Gastroesophageal sphincter (tissue), 4 donors: ENCODE measurements around the gene RELL1. TPM values are rescaled to one million over a fixed set of nuclear protein-coding genes. Genes with fewer than 3 reads are reported as not detected.

Experiments
- ATAC-seq: fragments of 150-250 bp; one replicate; pipeline ENCODE4 v1.9.1; 2016; ENCODE audit warnings: mild to moderate bottlenecking, moderate library complexity
- H3K27ac ChIP-seq, 4 donors: fragments of 200-600 bp; sonication (generic) in 3 of 4; 1 replicate in 3 of 4; 2 replicates in 1 of 4; pipeline ENCODE4 v1.5.1; 2016 to 2019
- H3K27me3 ChIP-seq: fragments of 200-600 bp; sonication (generic); one replicate; pipeline ENCODE4 v1.5.1; 2019
- H3K36me3 ChIP-seq, 2 donors: fragments of 200-600 bp; sonication (generic); one replicate each; pipeline ENCODE4 v1.5.1; 2019; ENCODE audit warnings: control low read depth in 1 of 2
- H3K4me1 ChIP-seq, 3 donors: fragments of 200-600 bp; sonication (generic); 1 replicate in 2 of 3; 2 replicates in 1 of 3; pipeline ENCODE4 v1.5.1; 2016 to 2019; ENCODE audit warnings: control low read depth in 2 of 3
- H3K4me3 ChIP-seq, 2 donors: fragments of 200-600 bp; sonication (generic); one replicate each; pipeline ENCODE4 v1.5.1; 2019; ENCODE audit warnings: mild to moderate bottlenecking in 1 of 2, moderate library complexity in 1 of 2
- H3K9me3 ChIP-seq, 3 donors: fragments of 200-600 bp; sonication (generic); one replicate each; pipeline ENCODE4 v1.5.1; 2017 to 2019; ENCODE audit warnings: control low read depth in 2 of 3
- CTCF ChIP-seq, 4 experiments: fragments of 200-600 bp in 2 of 4; fragments of 450-650 bp in 2 of 4; sonication (generic) in 1 of 4; IDR thresholded peaks; one replicate each; pipeline ENCODE4 v1.5.1; 2017 to 2019; ENCODE audit warnings: antibody characterized with exemption in 4 of 4, mild to moderate bottlenecking in 2 of 4, moderate library complexity in 2 of 4
- EP300 ChIP-seq: sonication (generic); formaldehyde crosslinking; IDR thresholded peaks from one replicate; pipeline ENCODE4 v1.6.1; 2017; ENCODE audit warnings: antibody characterized with exemption, mild to moderate bottlenecking
- POLR2A ChIP-seq, 2 donors: fragments of 450-650 bp; IDR thresholded peaks; one replicate each; pipeline ENCODE4 v1.6.1; 2017; ENCODE audit warnings: antibody characterized with exemption in 2 of 2, mild to moderate bottlenecking in 2 of 2, moderate library complexity in 1 of 2
- POLR2AphosphoS5 ChIP-seq: sonication (generic); formaldehyde crosslinking; IDR thresholded peaks from one replicate; pipeline ENCODE4 v1.6.1; 2017; ENCODE audit warnings: antibody characterized with exemption
- WGBS, 2 donors: methylation state at CpG; one replicate each; pipeline ENCODE4 v1.1.5; 2018; ENCODE audit warnings: low coverage in 1 of 2; 5-methylcytosine and 5-hydroxymethylcytosine counted together
- total RNA-seq, 4 donors: library from RNA; depleted of rRNA; stranded (reverse); fragments of >200 nt; gene quantifications; one replicate each; pipeline ENCODE4 v1.1.0, GENCODE V29; 2016

Gene RELL1
- total RNA-seq, 4 donors from 2014 or later = 61.0 to 96.7 (median 69.3) TPM

- no peak overlapping the region for H3K27ac ChIP-seq
- H3K27me3 ChIP-seq = no peaks in the 10 kb centered on the region
- TF ChIP-seq EP300 = no peak
- TF ChIP-seq CTCF (IDR thresholded peaks at IDR 0.05) = no peak
- TF ChIP-seq POLR2A (IDR thresholded peaks at IDR 0.05) = no peak
- no peak for TF ChIP-seq POLR2AphosphoS5
- H3K4me1 ChIP-seq = no peaks in the 10 kb centered on the region
- H3K36me3 ChIP-seq = no peaks in the 10 kb centered on the region
- ATAC-seq = no peak
- 0 to 73% methylated on average over 1 to 2 of the region's 2 CpGs for WGBS, 2 donors
- H3K9me3 ChIP-seq = no peaks in the 10 kb centered on the region
- H3K4me3 ChIP-seq = no peak overlapping the region
These were observed 43.5 kb upstream of the RELL1 start for GRCh38 chr4:37729649-37730004.

DNA sequence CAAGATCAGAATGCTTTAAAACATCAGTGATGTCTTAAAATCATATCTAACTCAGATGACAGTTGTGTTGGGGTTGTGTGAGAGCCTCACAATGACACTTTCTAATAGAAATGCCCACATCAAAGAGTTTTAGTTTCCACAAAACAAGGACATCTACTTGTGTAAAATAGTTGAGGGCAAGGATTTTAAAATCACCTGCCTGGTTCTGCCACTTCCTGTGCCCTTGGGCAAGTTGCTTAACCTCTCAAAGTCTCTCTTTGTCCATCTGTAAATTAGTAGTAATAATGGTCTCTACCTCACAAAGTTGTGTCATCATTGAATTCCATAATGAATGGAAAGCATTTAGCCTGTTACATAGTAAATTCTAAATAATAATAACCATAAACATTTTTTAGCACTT is 41.9 kb upstream of the RELL1 start:
- TF ChIP-seq POLR2AphosphoS5 (no peak), CTCF (IDR thresholded peaks at IDR 0.05) (no peak)
- no peaks in the 10 kb centered on the region for H3K4me1 ChIP-seq
- H3K9me3 ChIP-seq = no peaks in the 10 kb centered on the region
- H3K36me3 ChIP-seq = no peaks in the 10 kb centered on the region
- H3K27ac ChIP-seq = no peak overlapping the region
- H3K4me3 ChIP-seq = no peak overlapping the region
- H3K27me3 ChIP-seq = no peaks in the 10 kb centered on the region
- ATAC-seq = no peak

DNA sequence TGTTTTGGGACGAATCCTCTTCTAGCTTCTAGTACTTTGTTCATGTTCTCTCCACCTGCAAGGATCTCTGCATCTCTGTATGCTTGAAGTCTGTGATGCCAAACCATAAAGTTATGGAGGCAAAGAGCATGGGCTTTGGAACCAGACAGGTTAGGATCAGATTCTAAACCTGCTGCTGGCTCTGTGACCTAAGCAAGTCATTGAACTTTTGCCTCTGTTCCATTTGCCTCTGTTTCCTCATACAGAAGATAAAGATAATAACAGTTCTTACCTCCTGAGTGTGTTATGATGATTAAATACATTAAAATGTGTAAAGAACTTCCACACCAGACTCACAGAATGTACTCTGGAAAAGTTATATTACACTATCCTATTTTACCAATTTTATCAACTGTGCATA is 41.5 kb upstream of the RELL1 start:
- TF ChIP-seq POLR2AphosphoS5 (no peak), CTCF (IDR thresholded peaks at IDR 0.05) (no peak), POLR2A (IDR thresholded peaks at IDR 0.05) (no peak), EP300 (no peak)
- Histone ChIP-seq H3K27me3 (no peaks in the 10 kb centered on the region), H3K36me3 (no peaks in the 10 kb centered on the region), H3K4me1 (no peaks in the 10 kb centered on the region), H3K9me3 (no peaks in the 10 kb centered on the region), H3K27ac (no peak overlapping the region), H3K4me3 (no peak overlapping the region)
- ATAC-seq = no peak
- WGBS, 2 donors = 92% methylated on average over 1 of the region's 1 CpG; no CpG with 5 or more reads in 1 of the 2 donors

GRCh38 chr4:37726666-37727065 is 40.5 kb upstream of the RELL1 start:
- Histone ChIP-seq H3K4me3 (no peak overlapping the region), H3K36me3 (no peaks in the 10 kb centered on the region), H3K27ac (no peak overlapping the region), H3K9me3 (no peaks in the 10 kb centered on the region), H3K27me3 (no peaks in the 10 kb centered on the region), H3K4me1 (no peaks in the 10 kb centered on the region)
- ATAC-seq = no peak
- TF ChIP-seq CTCF (IDR thresholded peaks at IDR 0.05) (no peak), POLR2AphosphoS5 (no peak), POLR2A (IDR thresholded peaks at IDR 0.05) (no peak), EP300 (no peak)
- 90 to 96% methylated on average over 4 of the region's 4 CpGs for WGBS, 2 donors

DNA sequence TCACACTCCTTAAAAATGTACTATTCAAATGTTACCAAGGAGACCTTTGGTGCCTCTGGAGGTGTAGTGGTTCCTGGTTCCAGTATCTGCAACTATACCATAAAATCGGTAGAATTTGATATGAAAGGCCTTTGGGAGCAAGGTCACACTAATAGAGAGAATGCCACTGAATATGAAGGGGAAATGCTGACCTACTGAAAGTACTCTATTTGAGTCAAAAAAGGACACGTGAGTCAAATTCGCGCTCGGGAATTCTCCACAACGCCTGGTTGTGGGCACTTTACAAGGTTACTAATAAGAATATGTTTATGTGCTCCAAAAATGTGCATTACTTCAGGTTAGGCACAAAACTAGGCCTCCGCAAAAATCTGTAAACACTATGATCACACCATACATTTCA is 39.5 kb upstream of the RELL1 start:
- ATAC-seq = no peak
- no peaks in the 10 kb centered on the region for H3K4me1 ChIP-seq

More for the DNA sequence above, 39.5 kb upstream of the RELL1 start:
- TF ChIP-seq POLR2A (IDR thresholded peaks at IDR 0.05) (no peak), CTCF (IDR thresholded peaks at IDR 0.05) (no peak), POLR2AphosphoS5 (no peak), EP300 (no peak)
- Histone ChIP-seq H3K27ac (no peak overlapping the region), H3K27me3 (no peaks in the 10 kb centered on the region), H3K9me3 (no peaks in the 10 kb centered on the region), H3K36me3 (no peaks in the 10 kb centered on the region), H3K4me3 (no peak overlapping the region)
- 77 to 93% methylated on average over 6 to 7 of the region's 7 CpGs for WGBS, 2 donors
